PC-9 (cell line): Measurements from ENCODE around the gene CLK4. TPM values are rescaled to one million over a fixed set of nuclear protein-coding genes. Genes with fewer than 3 reads are reported as not detected.

Experiments used
- BruUV-seq: library from RNA; stranded (reverse); fragments of 400-500 nt; replicated peaks from 2 replicates; lab custom pipeline; 2021; lab: Mats Ljungman, UMichigan
- CTCF ChIA-PET: fragments of 300-600 bp; sonication (Branson Sonifier 250); formaldehyde crosslinking; loops from one replicate; lab custom pipeline; 2022; ENCODE audit warnings: antibody characterized with exemption; lab: Charles Lee
- POLR2A ChIA-PET: fragments of 300-600 bp; sonication (Branson Sonifier 250); formaldehyde crosslinking; loops from one replicate; lab custom pipeline; 2022; ENCODE audit warnings: antibody characterized with exemption; ENCODE audit not compliant: unreplicated experiment; lab: Charles Lee
- DNase-seq, 2 experiments: peaks; one replicate each; pipeline versions ENCODE4 v3.0.0 to v3.0.0-alpha.2; 2015 to 2022; ENCODE audit warnings: mixed read lengths in 1 of 2
- H2AFZ ChIP-seq: fragments of 200-600 bp; sonication (generic); 2 replicates; pipeline ENCODE4 v1.8.1; 2017; ENCODE audit warnings: antibody characterized with exemption
- H3F3A ChIP-seq: fragments of 200-600 bp; sonication (generic); 2 replicates; pipeline ENCODE4 v1.8.1; 2017; ENCODE audit warnings: antibody characterized with exemption, mild to moderate bottlenecking, low read depth; ENCODE audit not compliant: insufficient read depth
- H3K27ac ChIP-seq: fragments of 200-600 bp; sonication (generic); 2 replicates; pipeline ENCODE4 v1.6.1; 2016; ENCODE audit warnings: mixed run types
- H3K27me3 ChIP-seq: fragments of 200-600 bp; sonication (generic); 2 replicates; pipeline ENCODE4 v1.6.1; 2016; ENCODE audit warnings: low read depth, mixed run types; ENCODE audit not compliant: insufficient read depth
- H3K36me3 ChIP-seq: fragments of 200-600 bp; sonication (generic); 2 replicates; pipeline ENCODE4 v1.6.1; 2016; ENCODE audit warnings: low read depth, mixed run types
- H3K4me1 ChIP-seq: fragments of 200-600 bp; sonication (generic); replicated peaks from 2 replicates; pipeline ENCODE4 v1.6.1; 2016; ENCODE audit warnings: mixed run types; ENCODE audit not compliant: insufficient read depth
- H3K4me2 ChIP-seq: fragments of 200-600 bp; sonication (generic); 2 replicates; pipeline ENCODE4 v1.6.1; 2017; ENCODE audit warnings: mixed run types
- H3K4me3 ChIP-seq: fragments of 200-600 bp; sonication (generic); 2 replicates; pipeline ENCODE4 v1.6.1; 2016; ENCODE audit warnings: mixed run types
- H3K79me2 ChIP-seq: fragments of 200-600 bp; sonication (generic); 2 replicates; pipeline ENCODE4 v1.6.1; 2017; ENCODE audit warnings: low read depth, mixed run types
- H3K9me2 ChIP-seq: fragments of 200-600 bp; sonication (generic); 2 replicates; pipeline ENCODE4 v1.8.1; 2017; ENCODE audit warnings: mild to moderate bottlenecking; ENCODE audit not compliant: insufficient read depth
- H3K9me3 ChIP-seq: fragments of 200-600 bp; sonication (generic); 2 replicates; pipeline ENCODE4 v1.8.1; 2016; ENCODE audit warnings: low read depth; ENCODE audit not compliant: insufficient read depth
- H4K20me1 ChIP-seq: fragments of 200-600 bp; sonication (generic); 2 replicates; pipeline ENCODE4 v1.8.1; 2017; ENCODE audit not compliant: insufficient read depth
- CTCF ChIP-seq: fragments of 200-600 bp; sonication (generic); conservative IDR thresholded peaks from 2 replicates; pipeline ENCODE4 v1.6.1; 2017; ENCODE audit warnings: mixed run types, antibody characterized with exemption, mild to moderate bottlenecking, moderate library complexity
- EZH2 ChIP-seq: fragments of 200-600 bp; sonication (generic); IDR thresholded peaks from 2 replicates; pipeline ENCODE4 v1.8.0; 2017; ENCODE audit warnings: antibody characterized with exemption, low read depth
- intact Hi-C: fragments of 100-400 bp; cut with micrococcal nuclease; formaldehyde crosslinking; loops from one replicate; pipeline ENCODE4 v1.10.0; 2022; ENCODE audit not compliant: unreplicated experiment
- total RNA-seq: library from RNA; stranded (reverse); gene quantifications from 2 replicates; pipeline ENCODE4 v1.2.3, GENCODE V29; 2021

Gene CLK4
- total RNA-seq, 1 experiment from 2014 or later = 29.7 TPM

GRCh38 chr5:178649580-178649979 lies 22.7 kb upstream of the CLK4 start:
- no peaks in the 10 kb centered on the region for H3K79me2 ChIP-seq
- H3K27ac ChIP-seq = no peak overlapping the region
- DNase-seq = no peak
- ChIA-PET CTCF (no interaction called here), POLR2A (no interaction called here)
- no peak overlapping the region for H3K4me2 ChIP-seq
- H2AFZ ChIP-seq = no peak overlapping the region
- no peaks in the 10 kb centered on the region for H3K36me3 ChIP-seq
- no peak for TF ChIP-seq EZH2
- no peak for TF ChIP-seq CTCF
- no peaks in the 10 kb centered on the region for H4K20me1 ChIP-seq
- peaks cover 4% of the 10 kb centered on the region; the same call in 1 of the 2 replicates for H3F3A ChIP-seq
- H3K27me3 ChIP-seq = no peaks in the 10 kb centered on the region
- intact Hi-C loops = no loop called here
- BruUV-seq = no TSS peak
- H3K9me2 ChIP-seq = no peaks in the 10 kb centered on the region
- no peak overlapping the region for H3K4me3 ChIP-seq
- peaks cover 5% of the 10 kb centered on the region; the same call in 1 of the 2 replicates for H3K9me3 ChIP-seq
- peaks cover 9% of the 10 kb centered on the region for H3K4me1 ChIP-seq

DNA sequence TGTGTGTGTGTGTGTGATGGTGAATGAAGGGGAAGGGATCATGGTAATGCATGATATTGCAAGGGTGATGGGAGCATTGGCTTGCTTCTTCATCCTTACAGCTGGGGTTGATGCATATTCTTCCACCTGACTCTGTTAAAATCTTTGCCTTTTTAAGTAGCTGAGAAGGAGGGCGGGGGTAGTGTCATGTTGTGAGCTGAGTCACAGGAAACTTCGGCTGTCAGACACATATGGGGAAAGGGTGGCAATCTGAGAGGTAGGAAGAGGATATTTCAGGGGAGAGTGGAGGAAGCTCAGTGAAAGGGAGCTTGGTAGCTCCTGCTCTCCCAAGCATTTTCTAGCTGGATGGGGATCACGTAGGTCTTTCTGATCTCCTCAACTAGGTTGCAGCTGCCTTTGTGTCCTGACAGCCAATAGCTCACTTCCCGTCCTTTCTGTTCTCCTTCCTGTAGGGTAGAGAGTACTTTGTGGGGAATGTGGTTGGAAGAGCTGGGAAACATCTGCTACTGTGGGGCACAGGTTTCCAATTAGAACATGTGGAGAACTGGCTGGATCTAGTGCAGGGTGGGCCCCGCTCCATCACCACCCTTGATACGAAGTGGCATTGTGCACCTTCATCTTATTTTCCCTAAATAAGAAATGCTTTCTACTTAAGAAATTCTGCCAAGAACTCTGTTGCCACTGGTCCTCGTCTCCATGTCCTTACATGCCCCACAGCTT lies 18.1 kb upstream of the CLK4 start:
- no peak for TF ChIP-seq CTCF
- no peak for TF ChIP-seq EZH2
- Histone ChIP-seq H3K9me2 (no peaks in the 10 kb centered on the region), H3K9me3 (peaks cover 14% of the 10 kb centered on the region; the same call in 1 of the 2 replicates), H3K4me2 (peak overlapping the region; percentile 38), H3K4me3 (no peak overlapping the region), H3K36me3 (no peaks in the 10 kb centered on the region), H3F3A (peaks cover 32% of the 10 kb centered on the region), H2AFZ (no peak overlapping the region), H3K27ac (no peak overlapping the region), H3K79me2 (no peaks in the 10 kb centered on the region), H4K20me1 (no peaks in the 10 kb centered on the region), H3K27me3 (no peaks in the 10 kb centered on the region), H3K4me1 (peaks cover 52% of the 10 kb centered on the region)
- CTCF ChIA-PET = no interaction called here
- BruUV-seq = no TSS peak
- no peak for DNase-seq
- POLR2A ChIA-PET = interaction anchor here (0.6 kb wide), 2 partner anchors 40 to 979 kb away, joined by 3 read pairs; partner anchors contain the start of gene HNRNPH1
- intact Hi-C loops = no loop called here

DNA sequence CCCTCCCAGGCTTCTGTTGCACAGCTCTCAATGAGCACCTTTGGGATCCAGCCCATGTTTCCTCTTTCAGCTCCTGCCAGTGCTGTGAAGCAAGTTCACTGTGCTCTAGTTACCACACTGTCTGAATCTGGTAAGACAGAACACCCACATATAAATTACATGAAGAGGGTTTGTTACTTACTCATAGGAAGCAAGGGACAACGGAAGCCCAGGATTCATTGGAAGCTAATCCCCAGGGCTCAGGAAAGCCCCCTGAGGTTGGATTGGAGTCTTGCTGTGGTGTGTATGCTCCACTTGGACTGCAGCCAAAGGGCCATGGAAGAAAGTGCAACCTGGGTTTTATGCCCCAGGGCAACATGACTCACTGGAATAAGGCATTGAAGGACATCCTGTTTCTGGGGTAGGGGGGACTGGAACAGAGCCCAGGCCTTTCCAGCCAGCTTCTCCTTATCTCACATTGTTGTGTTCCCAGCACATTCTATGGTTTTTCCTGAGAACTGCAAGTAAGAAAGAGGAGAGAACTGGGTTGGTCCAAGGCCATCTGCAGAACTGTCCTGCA lies 15.6 kb upstream of the CLK4 start:
- Histone ChIP-seq H3K9me3 (peaks cover 14% of the 10 kb centered on the region), H2AFZ (no peak overlapping the region; the same call in 1 of the 2 replicates), H3K27ac (peak overlapping the region; percentile 74), H3K79me2 (no peaks in the 10 kb centered on the region), H3K4me2 (peak overlapping the region; percentile 65), H4K20me1 (no peaks in the 10 kb centered on the region), H3K27me3 (no peaks in the 10 kb centered on the region), H3K36me3 (no peaks in the 10 kb centered on the region), H3K4me3 (0 out of 2 replicates have a peak overlapping the region, but pooled peaks have one; percentile 12), H3F3A (peaks cover 32% of the 10 kb centered on the region), H3K9me2 (no peaks in the 10 kb centered on the region), H3K4me1 (peaks cover 52% of the 10 kb centered on the region)
- intact Hi-C loops = loop anchor here (1.0 kb wide), 2 partner anchors 12 to 88 kb away; partner anchors contain the start of gene ZNF354A
- DNase-seq = peak; percentile 97 to 98
- no TSS peak for BruUV-seq
- TF ChIP-seq CTCF (no peak), EZH2 (no peak)
- ChIA-PET CTCF (interaction anchor here (0.9 kb wide), 2 partner anchors 88 to 175 kb away, joined by 3 to 5 read pairs; partner anchors contain the start of gene ZNF354A), POLR2A (interaction anchor here (0.7 to 0.9 kb wide), 2 partner anchors 9 to 18 kb away, joined by 3 to 13 read pairs; no protein-coding TSS in a partner anchor)
